PC-3 (cell line): Measurements from ENCODE around the gene RNF19B.

Experiments used
- EZH2phosphoT487 ChIP-seq: fragments of 300-600 bp; sonication (generic); IDR thresholded peaks from 2 replicates; pipeline ENCODE4 v1.6.1; 2018; ENCODE audit warnings: mild to moderate bottlenecking, antibody characterized with exemption, low read length, borderline replicate concordance
- TF ChIP-seq, protein P1 (sequence below): fragments of 300-600 bp; sonication (generic); conservative IDR thresholded peaks from 2 replicates; pipeline ENCODE4 v1.5.1; 2017; ENCODE audit warnings: antibody characterized with exemption, low read depth, mild to moderate bottlenecking, low read length

DNA sequence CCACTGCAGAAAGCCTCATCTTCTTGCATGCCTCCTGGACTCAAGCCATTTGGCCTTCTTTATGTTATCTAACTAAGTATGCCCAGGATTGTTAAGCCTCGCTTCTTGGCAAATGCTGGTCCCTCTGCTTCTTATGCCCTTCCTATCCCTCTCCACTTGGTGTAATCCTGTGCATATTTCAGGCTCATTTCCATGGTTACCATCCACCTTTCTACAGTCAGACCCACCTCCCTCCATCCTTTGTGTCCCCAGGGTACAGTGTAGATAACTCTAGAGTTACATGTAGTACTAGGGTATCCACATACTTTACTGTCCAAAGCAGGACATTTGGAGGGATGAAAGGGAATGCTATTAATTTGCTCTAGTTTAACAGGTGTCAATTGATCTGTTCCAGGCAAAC, 6.5 kb upstream of the RNF19B start:
- TF ChIP-seq, protein P1, sequence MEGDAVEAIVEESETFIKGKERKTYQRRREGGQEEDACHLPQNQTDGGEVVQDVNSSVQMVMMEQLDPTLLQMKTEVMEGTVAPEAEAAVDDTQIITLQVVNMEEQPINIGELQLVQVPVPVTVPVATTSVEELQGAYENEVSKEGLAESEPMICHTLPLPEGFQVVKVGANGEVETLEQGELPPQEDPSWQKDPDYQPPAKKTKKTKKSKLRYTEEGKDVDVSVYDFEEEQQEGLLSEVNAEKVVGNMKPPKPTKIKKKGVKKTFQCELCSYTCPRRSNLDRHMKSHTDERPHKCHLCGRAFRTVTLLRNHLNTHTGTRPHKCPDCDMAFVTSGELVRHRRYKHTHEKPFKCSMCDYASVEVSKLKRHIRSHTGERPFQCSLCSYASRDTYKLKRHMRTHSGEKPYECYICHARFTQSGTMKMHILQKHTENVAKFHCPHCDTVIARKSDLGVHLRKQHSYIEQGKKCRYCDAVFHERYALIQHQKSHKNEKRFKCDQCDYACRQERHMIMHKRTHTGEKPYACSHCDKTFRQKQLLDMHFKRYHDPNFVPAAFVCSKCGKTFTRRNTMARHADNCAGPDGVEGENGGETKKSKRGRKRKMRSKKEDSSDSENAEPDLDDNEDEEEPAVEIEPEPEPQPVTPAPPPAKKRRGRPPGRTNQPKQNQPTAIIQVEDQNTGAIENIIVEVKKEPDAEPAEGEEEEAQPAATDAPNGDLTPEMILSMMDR = no peak
- no peak for TF ChIP-seq EZH2phosphoT487
